GM21526 (cell line): ENCODE data around the gene WNT3.
"Not testable (repeated sequence)": the region's sequence is repeated elsewhere in the genome, so short reads cannot be mapped to it uniquely, and the experiment has no call there.

Source experiments
- ATAC-seq: cut with Tn5 transposase; IDR thresholded peaks from one replicate; pipeline ENCODE4 v1.9.1; 2021; ENCODE audit warnings: moderate library complexity; ENCODE audit not compliant: unreplicated experiment, low FRiP score

Gene WNT3, protein sequence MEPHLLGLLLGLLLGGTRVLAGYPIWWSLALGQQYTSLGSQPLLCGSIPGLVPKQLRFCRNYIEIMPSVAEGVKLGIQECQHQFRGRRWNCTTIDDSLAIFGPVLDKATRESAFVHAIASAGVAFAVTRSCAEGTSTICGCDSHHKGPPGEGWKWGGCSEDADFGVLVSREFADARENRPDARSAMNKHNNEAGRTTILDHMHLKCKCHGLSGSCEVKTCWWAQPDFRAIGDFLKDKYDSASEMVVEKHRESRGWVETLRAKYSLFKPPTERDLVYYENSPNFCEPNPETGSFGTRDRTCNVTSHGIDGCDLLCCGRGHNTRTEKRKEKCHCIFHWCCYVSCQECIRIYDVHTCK

DNA sequence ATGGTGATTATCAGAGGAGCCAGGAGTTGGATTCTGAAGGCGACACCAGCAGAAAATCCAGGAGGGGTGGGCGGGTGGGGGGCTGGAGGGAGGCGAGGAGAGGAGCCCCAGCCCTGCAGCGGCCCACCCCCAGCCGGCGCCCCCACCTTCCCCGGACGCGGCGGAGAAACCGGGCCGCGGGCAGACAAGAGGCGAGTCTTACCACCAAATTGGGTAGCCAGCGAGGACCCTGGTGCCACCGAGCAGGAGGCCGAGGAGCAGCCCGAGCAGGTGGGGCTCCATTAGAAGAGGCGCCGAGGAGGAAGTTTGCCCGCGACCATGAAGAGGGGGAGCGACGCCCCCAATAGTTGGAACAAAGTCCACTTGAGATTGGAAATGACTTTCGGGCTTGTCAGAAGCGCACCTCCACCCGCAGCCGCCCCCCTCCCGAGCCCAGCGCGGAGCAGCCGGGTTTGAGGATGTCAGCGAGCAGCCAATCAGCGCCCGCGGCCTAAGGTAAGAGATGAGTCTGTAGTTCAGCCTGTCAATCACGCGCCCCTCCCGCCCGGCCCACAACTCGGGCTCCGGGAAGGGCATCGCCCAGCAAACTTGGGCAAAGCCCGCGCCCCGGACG is at the start of gene WNT3:
TSS of gene WNT3 (minus strand) at position 377 of the 613 bp plus-strand sequence. CDS start at position 282, 95 bp downstream.
- ATAC-seq, result no peak

DNA sequence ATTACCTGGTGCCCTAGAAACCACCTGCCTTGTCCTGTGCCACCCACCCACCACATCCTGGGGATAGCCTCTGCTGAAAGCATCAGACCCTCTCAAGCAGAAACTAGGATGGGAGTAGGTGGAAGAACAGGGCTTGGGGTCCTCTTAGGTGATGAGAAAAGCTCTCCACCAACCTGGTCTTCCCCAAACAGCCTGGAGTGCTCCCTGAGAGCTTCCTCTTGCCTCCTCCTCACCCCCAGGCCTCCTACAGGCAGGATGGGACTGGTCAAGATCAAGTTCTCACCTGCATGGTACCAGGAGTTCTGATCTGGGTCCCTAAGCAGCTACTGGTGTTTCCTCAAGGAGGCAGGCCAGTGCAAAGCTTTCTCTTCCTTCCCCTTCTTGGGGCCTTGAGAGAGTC is 48.3 kb upstream of the WNT3 start:
- no peak for ATAC-seq

DNA sequence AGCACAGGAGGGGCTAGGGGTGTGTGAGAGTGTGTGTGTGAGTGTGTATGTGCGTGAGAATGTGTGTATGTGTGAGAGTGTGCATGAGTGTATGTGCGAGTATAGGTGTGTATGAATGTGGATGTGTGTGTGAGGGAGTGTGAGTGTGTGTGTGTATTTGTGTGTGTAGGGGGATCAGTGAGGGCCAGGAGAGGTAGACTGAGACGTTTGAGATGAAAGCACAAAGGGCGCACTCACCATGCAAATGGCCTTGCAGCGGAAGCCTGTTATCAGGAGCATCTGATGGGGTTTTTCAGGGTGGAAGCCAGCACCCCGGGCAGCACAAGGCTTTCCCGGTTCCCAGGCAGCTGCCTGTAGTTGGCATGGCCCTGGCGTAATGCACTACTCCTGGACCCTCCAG is 47.8 kb upstream of the WNT3 start:
- ATAC-seq, result no peak

DNA sequence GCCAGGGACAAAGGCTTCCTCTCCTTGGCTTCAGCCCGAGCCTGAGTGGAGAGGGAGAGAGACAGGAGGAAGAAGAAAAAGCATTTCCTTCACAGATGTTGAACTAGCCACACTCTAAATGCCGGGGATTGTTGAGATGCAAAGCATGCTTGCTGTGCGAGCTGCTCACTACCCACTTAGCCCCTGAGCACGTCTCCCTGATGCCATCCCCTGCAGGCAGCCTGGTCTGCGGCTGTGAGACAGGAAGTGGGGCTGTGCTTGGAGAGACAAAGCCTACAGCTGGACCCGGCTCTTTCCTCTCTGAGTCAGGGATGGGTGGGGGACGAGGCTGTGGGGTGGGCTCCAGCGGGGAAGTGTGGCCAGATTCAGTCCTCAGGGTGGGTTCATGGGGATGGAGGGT is 46.6 kb upstream of the WNT3 start:
- ATAC-seq, result no peak

DNA sequence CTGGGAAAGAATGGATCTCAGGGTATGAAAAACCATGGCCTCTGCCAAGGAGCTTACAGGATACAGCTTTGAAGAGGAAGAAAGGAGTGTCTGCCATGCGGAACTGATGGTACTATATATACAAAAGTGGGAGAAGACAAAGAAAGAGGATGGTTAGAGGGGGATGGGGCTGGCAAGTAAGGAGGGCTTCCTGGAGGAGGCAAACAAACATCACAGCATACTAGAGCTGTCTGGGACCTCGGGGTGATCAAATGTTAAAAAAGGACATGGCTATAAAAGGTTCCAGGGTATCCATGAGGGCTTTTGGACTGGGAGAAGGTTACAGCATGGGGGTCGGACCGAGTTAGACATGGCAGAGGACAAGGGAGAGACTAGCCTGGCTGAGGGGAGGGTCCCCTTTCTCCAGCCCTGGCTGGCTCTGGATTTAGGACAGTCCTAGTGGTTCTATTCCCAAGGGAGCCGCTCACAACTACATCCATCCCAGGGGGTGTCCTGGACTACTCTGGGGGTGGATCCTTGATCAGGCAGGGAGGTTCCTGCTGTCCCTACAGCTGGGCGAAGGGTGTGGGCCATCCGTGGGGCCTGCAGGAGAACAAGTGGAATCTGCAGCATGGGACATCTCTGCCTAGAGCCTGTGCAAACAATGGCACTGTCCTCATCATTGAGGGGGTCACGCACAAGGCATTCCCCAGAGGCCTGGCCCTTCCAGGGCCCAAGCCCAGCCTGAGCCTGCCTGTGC is 45.1 kb upstream of the WNT3 start:
- ATAC-seq, result no peak

DNA sequence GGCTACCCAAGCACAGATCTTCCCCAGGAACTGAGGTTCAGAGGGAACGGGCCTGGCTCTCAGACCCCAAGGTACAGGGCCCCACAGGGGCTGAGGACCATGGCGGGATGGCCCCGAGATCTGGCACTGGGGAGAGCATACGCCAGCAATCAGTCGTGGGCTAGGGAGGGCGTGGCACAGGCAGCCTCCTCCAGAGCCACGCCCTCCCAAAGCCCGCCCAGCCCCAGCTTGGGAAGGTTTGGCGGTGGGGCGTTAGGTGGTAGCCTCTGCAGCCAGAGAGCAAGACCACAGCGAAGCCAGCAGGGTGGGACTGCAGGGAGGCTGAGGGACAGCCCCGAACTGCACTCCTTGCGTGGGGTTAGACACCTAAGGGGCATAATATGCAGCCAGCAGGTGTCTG is 44.5 kb upstream of the WNT3 start:
- ATAC-seq, result no peak

DNA sequence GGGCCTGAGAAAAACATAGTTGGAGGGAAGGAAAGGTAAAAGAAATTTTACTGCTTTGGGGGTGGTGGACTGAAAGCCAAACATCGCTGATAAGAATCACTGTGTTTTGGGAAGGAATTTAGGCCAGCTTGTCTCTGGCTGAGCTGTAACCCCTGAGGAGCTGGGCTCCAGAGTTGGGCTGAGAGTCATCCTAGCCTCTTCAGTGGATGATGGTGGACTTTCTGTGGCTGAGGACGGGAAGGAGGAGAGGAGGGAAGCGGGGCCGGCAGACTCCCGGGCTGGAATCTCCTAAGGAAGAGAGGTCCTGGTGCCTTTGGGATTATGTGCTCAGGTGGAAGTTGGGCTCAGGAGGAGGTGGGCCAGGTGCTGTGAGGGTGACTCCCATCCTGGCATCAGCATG is 41.5 kb upstream of the WNT3 start:
- ATAC-seq, result no peak

DNA sequence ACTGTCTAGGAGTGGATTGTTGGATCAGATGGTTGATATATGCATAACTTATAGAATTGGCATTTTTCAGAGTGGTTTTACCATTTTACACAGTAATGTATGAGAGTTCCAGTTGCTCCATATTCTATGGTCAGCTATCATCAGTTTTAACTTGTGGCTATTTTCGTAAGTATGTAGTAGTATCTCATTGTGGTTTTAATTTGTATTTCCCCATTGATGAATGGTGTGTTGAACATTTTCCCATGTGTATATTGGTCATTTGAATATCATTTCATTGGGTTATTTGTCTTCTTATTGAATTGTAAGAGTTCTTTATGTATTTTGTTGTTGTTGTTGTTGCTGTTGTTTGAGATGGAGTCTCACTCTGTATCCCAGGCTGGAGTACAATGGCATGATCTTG is 39.1 kb upstream of the WNT3 start:
- no peak for ATAC-seq

DNA sequence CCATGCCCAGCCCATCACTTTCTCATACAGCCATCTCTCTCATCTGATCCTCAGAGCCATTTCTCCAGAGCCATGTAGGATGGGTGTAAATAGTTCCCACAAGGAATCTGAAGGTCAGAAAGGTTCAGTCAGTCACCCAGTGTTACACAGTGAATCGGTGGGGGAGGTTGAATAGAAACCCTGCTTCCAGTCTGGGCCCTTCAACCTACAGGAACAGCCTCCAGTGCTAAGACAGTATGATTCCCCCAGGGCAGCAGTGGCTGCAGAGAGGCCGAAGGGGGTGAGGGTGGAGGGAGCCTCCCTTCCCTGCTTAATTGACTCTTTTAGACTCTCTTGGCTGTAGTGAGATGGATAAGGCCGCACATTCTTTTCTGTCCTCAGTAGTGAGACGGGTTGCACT is 36.5 kb upstream of the WNT3 start:
- ATAC-seq, result no peak

DNA sequence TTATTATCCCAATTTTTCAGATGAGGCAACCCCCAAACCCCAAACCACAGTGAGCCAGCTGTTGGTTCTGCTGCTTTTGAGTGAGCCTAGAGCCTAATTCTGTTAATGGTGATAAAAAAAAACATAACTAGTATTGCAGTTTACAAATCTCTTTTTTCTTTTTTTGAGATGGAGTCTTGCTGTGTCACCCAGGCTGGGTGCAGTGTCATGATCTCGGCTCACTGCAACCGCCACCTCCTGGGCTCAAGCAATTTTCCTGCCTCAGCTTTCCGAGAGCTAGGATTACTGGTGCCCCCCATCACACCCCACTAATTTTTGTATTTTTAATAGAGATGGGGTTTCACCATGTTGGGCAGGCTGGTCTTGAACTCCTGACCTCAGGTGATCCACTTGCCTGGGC is 36.0 kb upstream of the WNT3 start:
- no peak for ATAC-seq

DNA sequence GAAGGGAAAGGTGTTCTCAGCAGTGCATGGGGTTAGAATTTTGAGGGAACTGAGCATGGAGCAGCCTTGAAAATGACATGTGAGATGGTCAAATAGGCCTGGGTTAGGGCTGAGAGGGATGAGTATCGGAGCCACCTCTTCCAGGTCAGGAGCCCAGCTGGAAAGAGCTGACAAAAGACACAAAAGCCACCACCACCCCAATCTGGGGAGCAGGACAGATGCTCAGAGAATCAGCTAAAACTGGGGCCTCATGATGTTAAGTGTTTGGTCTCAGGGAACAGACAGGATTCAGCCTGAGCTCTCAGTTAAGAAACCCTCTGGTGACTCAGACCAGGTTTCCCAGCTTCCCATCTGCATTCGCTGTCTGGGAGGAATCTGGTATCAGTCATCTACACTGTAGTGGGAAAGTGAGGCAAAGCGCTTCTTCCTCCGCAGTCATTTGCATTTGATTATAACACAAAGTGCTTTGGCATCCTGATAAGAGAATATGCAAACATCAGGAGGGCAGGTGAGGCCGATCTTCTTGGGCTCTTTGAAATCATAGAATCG is 35.5 kb upstream of the WNT3 start:
- no peak for ATAC-seq

DNA sequence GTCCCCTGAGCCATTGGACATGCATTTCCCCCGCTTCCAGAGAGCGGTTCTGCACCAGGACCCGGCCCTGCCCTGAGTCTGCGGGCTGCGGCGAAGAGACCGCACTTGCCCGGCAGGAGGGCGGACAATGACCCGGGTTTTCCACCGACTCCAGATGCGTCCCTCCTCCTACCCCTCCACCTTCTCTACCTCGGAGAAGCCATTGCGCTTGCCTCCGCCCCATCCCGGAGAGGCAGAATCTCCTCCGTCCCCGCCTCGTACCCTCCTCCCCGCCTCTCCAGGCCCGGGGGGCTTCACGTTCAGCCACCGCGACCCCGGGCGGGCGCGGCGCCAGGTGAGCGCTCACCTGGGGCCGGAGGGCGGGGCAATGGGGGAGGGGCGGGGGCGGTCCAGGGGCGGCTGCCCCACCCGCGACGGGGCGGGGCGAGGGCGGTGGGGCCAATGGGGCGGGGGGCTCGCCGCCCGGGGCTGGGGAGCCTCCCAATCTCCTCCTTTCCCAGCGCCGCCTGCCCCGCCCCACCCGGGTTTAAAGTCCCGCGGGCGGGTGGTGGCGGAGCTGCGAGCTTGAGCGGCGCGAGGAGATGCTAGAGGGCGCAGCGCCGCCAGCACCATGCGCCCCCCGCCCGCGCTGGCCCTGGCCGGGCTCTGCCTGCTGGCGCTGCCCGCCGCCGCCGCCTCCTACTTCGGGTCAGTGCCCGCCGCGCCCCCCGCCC is 32.7 kb upstream of the WNT3 start, which contains the start of gene WNT9B:
TSS of gene WNT9B (plus strand) at position 555 of the 713 bp plus-strand sequence. CDS start at position 611, 56 bp downstream.
- no peak for ATAC-seq

DNA sequence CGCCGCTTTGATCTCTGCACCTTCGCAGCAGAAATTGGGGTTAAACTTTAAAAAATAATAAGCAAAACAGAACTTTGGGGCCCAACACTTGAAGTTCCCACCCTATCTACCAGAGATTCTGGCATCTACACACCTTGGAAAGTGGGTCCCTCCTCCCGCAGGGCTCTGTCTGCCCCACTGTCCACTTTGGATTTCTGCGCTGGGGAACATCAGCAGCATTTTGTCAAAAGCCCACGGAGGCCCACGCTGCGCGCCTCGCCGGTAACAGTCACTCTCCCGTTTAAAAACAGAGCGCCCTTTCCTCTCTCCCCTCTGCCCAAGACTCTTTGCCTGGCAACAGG is 32.2 kb upstream of the WNT3 start:
- no peak for ATAC-seq

DNA sequence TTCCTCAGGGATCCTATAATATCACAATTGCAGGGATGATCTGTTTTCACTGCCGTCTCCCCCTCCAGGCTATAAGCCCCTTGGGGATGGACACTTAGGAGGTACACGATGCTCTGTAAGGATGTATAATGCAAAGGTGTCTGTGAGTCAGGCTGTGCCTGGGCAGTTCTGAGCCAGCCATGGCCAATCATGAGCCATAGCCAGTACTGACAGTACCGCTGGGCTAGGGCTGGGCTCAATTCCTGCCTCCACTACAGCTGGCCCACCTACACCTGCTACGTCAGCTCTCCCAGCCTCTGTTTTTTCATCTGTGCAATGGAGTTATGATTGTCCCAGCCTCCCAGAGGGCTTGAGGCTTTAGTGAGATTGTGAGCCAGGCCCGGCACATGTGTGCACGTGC is 30.0 kb upstream of the WNT3 start:
- ATAC-seq, result no peak

DNA sequence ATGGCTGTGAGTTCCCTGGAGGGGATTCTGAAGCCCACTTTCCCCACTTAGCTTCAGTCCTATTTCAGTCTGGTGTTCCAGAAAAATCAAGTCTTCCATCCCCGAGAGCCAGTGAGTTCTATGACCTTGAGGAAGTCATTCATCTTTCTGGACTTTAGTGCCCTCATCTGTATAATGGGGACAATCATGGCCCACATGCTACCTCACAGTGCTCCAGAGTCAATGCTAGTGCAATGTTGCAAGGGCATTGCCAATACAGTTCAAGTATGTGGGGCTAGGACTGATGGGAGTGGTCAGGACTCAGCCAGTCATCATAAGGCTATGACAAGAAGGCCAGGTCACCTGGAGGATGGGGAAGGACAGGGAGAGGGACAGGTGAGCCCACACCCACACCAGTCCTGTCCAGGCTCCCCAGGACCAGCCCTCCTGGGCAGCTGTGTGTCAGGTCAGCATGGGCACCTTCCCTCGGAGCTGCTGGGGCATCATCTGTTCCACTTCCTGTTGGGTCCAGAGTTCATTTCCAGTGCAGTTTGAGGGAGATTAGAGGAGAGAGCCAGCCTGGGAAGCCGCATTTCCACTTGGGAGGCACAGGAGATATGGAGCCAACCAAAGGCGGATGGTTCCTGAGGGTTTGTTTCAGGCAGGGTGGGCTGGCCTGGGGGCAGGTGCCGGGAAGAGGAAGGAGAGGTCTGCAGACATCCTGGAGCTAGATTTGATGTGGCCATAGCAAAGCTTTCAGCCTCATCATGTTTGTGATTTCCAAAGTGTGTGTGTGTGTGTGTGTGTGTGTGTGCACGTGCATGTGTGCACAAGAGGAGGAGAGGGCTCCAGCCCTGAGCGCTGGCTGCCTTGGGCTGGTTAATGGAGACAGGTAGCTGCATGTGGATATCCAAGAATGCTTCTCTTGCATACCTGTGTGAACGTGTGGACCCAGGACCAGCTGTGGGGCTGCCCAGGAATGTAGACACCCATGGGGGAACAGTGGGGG is 29.0 kb upstream of the WNT3 start:
- ATAC-seq, result no peak

DNA sequence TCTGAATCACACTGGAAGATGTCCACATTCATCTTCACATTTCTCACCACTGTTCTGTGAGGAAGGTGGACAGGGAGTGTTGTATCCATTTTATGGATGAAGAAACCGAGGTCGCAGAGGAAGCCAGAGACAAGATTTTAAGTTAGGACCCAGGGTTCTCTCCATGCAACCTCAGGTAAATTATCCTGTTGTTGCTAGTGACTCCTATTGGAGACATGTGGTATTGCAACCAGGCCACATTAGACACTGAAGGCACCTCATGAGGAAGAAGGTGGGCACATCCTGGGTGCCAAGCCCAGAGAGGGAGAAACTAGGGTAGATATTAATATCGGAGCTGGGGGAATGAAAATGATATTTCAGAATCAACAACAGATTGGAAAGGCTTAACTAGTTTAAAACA is 24.3 kb upstream of the WNT3 start:
- ATAC-seq, result no peak

DNA sequence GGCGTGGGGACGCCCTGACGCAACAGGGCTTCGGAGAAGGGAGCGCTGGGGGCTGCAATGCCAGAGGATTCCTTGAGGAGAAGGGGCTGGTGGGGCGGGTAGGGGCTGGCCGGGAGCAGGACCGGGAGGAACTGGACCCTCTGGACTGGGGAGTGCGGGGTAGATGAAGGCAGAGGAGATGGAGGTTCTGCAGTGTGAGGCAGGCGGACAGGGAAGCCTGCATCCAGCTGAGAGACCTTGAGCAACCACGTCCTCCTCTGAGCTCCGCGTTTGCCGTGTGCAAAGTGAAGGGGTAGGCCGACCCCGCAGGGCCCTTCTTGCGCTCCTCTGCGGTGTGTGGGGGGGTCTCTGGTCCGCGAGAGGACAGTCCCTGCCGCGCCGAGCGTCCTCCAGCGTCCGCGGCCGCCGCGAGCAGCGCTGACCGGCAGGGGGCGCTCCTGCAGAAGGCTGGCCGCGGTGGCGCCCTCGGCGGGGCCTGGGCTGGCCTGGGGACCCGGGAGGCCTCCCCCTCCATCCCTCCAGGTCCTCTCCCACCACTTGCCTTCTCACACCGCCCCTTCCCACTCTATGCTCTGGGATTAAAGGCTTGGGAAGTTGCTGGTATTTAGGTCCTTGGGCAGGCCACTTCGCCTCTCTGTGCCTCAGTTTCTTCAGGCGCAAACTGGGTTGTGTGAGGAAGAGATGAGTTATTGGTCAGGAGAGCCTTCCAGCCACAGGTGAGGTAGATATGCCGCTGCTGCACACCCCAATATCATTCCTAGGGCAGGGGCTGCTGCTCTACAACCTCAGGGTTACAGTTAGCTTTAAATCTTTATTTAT is 23.3 kb upstream of the WNT3 start:
- ATAC-seq, result no peak

DNA sequence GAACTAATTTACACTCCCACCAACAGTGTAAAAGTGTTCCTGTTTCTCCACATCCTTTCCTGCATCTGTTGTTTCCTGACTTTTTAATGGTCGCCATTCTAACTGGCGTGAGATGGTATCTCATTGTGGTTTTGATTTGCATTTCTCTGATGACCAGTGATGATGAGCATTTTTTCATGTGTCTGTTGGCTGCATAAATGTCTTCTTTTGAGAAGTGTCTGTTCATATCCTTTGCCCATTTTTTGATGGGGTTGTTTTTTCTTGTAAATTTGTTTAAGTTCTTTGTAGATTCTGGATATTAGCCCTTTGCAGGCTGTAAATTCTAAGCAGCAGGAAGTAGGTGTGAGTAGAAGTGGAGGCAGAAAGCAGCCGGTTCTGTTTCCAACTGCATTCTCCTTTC is 22.1 kb upstream of the WNT3 start:
- ATAC-seq, result not testable (repeated sequence)

DNA sequence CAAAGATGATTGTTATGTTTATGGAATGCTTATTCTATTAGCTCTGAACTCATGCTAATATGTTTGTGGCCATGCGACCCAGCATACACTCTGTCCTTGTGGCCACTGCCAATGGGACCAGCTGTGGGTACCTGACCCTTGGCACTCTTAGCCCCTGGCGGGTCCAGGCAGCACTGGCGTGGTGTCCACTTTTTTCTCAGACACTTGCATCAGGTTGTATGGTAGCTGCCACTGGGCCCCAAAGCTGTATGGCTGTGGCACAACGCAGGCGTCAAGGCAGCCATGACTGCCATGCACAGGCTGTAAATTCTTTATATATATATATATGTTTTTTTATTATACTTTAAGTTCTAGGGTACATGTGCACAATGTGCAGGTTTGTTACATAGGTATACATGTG is 20.7 kb upstream of the WNT3 start:
- ATAC-seq, result no peak
